ENCODE data around the gene FOXD3. TPM values are rescaled to one million over a fixed set of nuclear protein-coding genes. Genes with fewer than 3 reads are reported as not detected.

The FOXD3 gene
- polyA plus RNA-seq, 1 experiment, result not detected

DNA sequence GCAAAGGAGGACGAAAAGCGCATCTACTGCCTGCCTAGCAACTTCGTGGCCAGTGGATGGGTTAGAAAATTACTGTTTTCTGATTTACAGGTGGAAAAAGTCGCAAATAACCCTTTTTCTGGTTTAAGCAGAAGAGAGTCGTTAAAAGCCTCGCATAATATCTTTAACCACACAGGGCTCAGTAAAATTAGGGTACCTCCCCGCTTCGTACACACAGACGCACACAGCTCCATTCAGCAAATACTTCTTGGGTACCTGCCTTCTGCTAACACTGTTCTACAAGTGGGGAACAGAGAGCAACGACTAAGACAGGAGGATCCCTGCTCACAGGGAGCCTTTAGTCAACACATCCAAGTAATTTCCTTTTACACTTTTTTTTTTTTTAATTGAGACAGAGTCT lies 45.8 kb downstream of the FOXD3 start:
- H3K4me3 ChIP-seq (ENCODE audit: low read depth, low read length), result peak overlapping the region; percentile 84
- TF ChIP-seq, protein P1, sequence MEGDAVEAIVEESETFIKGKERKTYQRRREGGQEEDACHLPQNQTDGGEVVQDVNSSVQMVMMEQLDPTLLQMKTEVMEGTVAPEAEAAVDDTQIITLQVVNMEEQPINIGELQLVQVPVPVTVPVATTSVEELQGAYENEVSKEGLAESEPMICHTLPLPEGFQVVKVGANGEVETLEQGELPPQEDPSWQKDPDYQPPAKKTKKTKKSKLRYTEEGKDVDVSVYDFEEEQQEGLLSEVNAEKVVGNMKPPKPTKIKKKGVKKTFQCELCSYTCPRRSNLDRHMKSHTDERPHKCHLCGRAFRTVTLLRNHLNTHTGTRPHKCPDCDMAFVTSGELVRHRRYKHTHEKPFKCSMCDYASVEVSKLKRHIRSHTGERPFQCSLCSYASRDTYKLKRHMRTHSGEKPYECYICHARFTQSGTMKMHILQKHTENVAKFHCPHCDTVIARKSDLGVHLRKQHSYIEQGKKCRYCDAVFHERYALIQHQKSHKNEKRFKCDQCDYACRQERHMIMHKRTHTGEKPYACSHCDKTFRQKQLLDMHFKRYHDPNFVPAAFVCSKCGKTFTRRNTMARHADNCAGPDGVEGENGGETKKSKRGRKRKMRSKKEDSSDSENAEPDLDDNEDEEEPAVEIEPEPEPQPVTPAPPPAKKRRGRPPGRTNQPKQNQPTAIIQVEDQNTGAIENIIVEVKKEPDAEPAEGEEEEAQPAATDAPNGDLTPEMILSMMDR (IDR thresholded peaks at IDR 0.05; ENCODE audit: insufficient read depth, low read depth, low read length), result no peak
- POLR2A ChIA-PET, result no interaction called here
- CTCF ChIA-PET, result interaction anchor here (1.4 kb wide), 1 partner anchor 41 kb away, joined by 3 read pairs; no protein-coding TSS in a partner anchor
- DNase-seq (ENCODE audit: low read depth), result no peak
- no peaks in the 10 kb centered on the region for H3K36me3 ChIP-seq (ENCODE audit: control insufficient read depth, insufficient read depth, low read length)
- H3K27me3 ChIP-seq (ENCODE audit: control insufficient read depth, insufficient read depth, low read length), result 0 out of 2 replicates have a peak, but pooled peaks cover 1% of the 10 kb centered on the region

Small RNAs within 50 kb of the gene (small RNA-seq; reads per million reads assigned to genes)
- gene MIR6068 (ENCODE audit: insufficient read length, low read depth, low replicate concordance), result not detected
- gene RF00019 (ENCODE audit: insufficient read length, low read depth, low replicate concordance), result not detected

Other genes starting within 250 kb of the FOXD3 start
- 3.1 and 7.6 TPM in 2 replicates for gene ALG6, start 45.1 kb downstream of the FOXD3 start, polyA plus RNA-seq (2011; rRNA removed)
- 5.5 and 11.8 TPM in 2 replicates for gene ITGB3BP, start 200.7 kb downstream of the FOXD3 start, polyA plus RNA-seq (2011; rRNA removed)
- gene EFCAB7, start 201.0 kb downstream of the FOXD3 start, polyA plus RNA-seq (2011; rRNA removed), result 0.98 and 2.2 TPM in 2 replicates

Measured in BJ (cell line).